ENCODE measurements around the gene FAM89B. TPM values are rescaled to one million over a fixed set of nuclear protein-coding genes. Genes with fewer than 3 reads are reported as not detected.
"Not testable (repeated sequence)": the region's sequence is repeated elsewhere in the genome, so short reads cannot be mapped to it uniquely, and the experiment has no call there.

The FAM89B gene
- total RNA-seq, 1 experiment from 2014 or later: 122 TPM

DNA sequence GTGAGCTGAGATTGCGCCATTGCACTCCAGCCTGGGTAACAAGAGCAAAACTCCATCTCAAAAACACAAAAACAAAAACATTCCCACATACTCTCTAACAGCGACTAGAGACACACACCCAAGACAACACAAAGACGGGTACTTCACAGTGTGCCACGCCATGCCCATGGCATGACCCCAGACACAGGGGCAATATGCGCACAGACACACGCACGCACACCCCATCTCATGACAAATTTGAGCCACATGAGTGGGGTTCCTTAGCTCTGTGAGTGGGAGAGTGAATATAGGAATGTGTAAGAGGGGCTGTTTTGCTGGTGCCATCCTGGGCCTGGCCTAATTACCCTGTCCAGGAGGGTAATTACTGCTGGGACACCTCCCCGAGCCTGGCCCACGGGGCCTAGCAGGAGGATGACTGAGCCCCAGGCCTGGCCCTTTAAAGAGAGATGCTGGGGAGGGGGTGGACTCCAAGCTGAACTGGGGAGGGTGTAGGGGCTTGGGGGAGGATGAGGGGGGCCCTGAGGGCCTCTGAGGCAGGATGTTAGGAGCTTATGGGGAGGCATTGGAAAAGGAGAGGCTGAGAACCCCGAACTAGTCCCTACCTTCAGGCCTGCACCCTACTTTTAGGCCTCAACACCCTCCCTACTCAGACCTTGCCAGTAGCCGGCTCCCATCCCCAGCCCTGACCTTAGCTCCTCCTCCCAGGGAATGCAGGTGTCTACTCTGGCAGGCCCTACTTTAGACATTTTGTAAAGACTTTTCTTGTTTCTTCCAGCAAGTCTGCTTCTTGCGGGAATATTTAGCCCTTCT, 15.7 kb upstream of the FAM89B start:
- DNase-seq (ENCODE audit: low spot score): peak; percentile 62

DNA sequence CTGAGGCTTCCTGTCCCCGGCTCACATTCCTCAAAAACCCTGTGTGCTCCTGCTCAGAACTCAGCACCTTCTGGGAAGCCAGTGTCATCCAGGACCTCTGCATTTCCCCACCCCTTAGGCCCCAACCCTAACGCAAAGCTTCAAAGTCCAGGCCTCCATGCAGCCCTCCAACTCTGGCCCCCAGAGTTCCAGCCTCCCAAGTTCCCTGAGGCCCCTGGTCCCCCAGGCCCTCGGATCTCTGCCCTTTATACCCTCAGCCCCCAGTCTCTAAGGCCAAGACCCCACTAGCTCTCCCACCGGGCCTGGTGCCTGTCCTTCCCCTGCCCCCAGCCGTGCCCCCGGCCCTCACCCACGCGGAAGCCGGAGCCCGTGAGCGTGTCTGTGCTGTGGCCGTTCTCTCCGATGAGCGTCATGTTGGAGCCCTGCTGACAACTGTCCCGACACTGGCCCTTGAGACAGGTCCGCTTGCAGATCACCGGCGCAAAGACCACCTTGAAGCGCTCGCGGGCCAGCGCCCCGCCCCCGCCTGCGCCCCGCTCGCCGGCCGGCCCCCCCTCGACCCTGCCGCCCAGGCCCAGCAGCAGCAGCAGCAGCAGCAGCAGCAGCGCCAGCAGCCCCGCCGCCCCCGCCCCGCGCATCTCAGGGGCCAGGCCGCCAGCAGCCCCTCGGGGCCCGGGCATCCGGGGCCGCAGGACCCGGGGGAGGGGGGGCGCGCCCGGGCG, 14.9 kb upstream of the FAM89B start:
- DNase-seq (ENCODE audit: low spot score): no peak

DNA sequence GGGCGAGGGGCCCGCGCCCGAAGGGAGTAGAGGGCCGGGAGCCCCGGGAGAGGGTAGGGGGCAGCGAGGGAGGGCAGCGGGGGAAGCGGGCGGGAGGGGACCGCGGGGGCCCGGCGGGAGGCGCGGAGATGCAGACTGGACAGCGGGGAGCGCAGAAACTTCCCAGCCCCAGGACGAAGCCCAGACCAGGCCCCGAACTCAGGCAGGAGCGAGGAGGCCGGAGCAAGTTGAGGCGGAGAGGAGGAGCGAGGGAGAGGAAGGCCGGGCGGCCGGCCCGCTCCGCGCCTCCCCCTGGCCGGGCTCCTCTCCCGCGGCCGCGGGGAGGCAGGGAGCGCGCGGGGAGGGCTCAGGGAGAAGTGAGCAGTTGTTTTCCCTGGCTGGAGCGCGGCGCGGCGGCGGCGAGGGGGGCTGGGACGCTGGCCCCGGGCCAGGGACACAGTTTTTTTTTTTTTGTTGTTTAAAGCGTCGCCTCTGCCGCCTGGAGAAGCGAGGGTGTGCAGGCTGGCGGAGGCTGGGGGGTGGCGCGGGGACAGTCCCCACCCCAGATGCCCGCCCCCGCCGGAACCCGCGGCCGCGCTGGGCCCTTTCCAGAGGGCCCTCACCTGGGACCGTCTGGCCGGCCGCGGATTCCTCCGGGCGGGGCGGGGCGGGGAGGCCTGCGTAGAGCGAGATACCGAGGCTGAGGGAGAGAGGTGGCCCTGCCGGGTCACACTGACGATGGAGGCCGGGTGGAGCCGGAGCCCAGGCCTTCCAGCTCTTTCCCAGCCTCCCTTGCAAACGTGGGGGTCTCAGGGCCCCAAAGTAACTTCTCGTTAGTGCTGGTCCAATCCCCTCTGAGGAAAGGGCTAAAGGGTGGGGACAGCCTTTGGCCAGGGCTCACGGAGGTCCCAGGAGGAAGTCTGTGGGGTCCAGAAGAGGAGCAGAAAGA, 14.1 kb upstream of the FAM89B start, which contains the start of gene LTBP3:
LTBP3 (minus strand) TSS at position 358 of the 928 bp plus-strand sequence. CDS start 400 bp downstream, outside the sequence.
- DNase-seq (ENCODE audit: low spot score): peak; percentile 87

DNA sequence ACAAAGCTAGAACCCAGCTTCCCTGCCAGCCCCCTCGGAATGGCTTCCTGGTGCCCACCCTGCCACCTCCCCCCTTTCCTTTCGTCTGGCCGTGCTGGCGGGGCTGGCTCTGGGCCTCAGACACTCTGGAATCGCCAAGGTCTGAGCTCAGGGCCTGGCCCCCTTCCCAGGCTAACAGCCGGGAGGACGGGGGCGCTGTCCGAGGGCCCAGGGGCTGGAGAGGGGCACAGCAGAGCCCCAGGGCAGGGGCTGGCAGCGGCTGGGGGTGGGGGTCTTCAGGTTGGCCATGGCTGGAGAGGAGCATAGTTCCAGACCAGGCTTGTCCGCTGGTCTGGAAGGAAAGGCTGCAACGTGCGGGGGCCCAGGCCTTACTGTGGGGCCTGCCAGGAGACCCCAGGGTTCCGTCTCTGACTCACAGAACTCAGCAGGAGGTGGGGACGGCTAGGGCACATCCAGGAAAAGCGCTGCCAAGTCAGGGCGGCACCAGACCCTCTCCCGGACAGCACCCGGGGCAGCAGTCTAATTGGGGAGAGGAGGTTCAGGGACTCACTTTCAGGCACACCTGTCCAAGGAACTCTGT, 13.3 kb upstream of the FAM89B start:
- DNase-seq (ENCODE audit: low spot score): no peak

DNA sequence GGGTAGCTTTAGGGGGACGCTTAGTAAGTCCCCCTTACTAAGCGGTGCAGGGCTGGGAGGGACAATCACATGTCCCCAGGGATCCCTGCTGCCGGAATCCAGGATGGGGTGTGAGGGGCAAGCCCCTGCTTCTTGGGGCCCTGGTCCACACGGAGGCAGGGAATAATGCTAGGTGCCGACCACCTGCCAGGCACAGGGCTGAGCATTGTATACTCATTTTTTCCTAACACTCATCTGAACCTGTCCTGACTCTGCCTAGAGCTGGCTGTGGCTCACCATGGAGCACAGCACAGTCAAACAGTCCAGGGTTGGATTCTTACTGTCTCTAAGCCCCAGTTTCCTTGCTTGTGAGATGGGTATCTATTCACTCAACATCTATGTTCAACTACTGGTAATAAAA, 12.8 kb upstream of the FAM89B start:
- DNase-seq (ENCODE audit: low spot score): no peak

DNA sequence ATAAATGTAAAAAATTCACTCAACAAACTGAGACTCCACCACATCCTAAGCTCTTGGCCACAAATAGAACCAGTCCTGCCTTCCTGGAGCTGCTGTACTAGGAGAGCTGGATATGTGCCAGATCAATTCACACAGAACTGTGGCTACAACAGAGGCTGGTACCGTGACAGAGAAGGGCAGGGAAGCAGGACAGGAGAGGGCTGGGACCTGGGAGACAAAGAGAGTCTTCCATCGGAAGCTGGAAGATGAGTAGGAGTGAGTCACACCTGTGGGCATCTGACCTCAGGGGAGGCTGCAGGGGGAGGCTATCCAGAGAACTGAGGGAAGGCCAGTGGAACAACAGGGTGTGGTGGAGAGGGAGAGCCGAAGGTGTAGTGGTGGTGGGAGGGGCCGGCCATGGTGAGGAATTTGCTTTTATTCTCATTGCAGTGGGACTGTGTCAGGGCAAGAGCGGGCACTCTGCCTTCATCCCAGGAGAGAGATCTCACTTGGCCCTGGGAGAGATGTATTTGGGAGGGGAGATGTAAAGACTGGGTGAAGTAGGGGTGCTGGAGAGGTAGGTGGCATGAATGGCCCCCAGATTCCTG, 12.3 kb upstream of the FAM89B start:
- peak; percentile 69 for DNase-seq (ENCODE audit: low spot score)

DNA sequence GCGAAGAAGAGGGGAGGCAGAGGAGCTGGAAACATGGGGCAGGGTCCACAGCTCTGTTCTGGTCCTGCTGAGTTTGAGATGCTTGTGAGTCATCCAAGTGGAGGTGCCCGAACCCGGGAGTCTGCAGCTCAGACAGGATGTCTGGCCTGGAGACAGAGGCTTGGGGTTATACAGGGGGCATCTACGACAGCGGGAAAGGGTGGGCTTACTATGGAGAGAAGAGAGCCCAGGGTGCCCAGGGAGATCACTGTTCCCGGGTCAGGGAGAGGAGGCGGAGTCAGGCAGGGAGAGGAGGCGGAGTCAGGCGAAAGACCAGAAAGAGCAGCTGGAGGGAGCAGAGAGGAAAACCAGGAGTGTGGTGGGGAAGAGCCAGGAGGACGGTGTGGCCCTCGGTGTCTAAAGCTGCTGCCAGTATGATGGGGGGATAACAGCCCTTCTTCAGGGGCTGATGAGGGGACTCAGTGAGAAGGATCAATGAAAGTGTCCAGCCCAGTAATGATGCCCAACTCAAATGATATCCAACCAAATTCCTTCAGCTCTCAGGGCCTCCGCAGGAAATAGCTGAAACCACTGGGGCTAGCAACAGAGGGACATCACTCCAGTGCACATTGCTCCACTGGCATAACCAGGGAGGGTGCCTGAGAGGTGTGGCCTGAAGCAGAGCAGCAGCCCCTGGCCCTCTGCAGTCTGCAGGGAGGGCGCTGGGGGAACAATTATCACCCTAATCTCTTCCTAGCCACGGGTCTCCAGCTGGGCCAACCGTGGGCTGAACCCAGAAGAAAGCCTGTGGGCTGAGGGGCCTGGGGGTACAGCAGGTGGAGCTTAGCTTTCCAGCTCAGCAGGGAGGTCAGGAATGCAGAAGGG, 11.6 kb upstream of the FAM89B start:
- peak; percentile 28 for DNase-seq (ENCODE audit: low spot score)

DNA sequence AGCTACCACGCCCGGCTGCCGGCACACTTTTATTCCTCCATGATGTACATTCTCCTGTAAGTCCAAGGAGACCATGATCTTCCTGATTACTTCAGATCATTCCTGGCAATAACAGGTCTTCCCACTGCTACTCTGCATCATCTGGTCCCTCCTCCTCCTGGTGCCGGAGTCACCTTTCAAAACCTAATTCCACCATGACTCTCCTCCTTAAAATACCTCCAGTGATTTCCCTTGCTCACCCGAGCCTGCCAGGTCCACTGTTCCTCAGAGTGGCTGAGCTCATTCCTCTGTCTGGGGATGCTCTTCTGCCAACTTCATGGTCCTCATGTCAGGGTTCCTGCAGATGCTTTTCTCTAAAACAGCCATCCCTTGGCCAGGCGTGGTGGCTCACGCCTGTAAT, 10.3 kb upstream of the FAM89B start:
- DNase-seq (ENCODE audit: low spot score): no peak

DNA sequence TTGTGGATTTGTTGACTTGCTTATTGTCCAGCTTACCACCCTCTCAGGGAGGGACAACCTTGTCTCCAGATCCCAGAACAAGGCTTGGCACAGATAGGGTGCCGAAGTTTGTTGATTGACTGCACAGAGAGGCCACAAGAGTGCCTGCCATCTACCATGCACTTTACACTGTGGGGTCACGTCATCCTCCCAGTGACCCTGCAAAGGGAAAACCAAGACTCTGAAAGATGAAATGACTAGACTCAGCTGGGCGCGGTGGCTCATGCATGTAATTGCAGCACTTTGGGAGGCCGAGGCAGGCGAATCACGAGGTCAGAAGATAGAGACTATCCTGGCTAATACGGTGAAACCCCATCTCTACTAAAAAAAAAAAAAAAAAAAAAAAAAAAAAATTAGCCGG, 9.6 kb upstream of the FAM89B start:
- DNase-seq (ENCODE audit: low spot score): no peak

DNA sequence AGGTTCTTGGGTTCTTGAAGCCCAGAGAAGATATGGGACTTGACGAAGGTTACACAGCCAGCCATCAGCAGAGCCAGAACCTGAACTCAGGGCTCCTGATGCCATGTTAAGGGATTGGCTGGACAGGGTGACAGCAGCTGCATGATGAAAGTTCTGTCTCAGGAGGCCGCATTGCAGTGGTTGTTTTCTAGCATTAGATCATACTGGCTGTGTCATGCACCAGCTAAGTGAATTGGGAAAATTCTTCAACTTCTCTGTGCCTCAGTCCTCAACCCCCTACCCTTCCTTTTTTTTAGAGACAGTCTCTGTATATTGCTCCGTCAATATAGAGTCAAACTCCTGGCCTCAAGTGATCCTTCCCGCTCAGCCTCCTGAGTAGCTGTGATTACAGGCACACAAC, 8.7 kb upstream of the FAM89B start:
- no peak for DNase-seq (ENCODE audit: low spot score)

DNA sequence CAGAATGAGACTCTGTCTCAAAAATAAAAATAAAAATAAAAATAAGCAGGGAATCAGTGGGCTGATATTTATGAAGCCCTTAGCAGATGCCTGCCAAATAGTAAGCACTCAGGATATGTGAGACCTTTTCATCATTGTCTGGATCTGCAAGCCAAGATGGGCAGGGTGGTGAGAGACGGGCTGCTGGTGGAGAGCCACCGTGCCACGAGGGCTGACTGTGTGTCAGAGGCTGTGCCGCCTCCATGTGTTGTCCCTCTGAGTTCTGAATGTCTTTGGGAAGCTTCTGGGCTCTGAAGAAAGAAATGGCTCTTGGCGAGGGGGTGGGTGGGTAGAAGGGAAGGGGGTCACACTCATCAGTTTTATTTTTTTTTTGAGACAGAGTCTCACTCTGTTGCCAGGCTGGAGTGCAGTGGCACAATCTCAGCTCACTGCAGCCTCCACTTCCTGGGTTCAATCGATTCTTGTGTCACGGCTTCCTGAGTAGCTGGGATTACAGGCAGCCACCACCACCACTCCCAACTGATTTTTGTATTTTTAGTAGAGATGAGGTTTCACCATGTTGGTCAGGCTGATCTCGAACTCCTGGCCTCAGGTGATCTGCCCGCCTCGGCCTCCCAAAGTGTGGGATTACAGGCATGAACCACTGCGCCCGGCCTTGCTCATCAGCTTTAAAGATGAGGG, 7.3 kb upstream of the FAM89B start:
- not testable (repeated sequence) for DNase-seq (ENCODE audit: low spot score)

DNA sequence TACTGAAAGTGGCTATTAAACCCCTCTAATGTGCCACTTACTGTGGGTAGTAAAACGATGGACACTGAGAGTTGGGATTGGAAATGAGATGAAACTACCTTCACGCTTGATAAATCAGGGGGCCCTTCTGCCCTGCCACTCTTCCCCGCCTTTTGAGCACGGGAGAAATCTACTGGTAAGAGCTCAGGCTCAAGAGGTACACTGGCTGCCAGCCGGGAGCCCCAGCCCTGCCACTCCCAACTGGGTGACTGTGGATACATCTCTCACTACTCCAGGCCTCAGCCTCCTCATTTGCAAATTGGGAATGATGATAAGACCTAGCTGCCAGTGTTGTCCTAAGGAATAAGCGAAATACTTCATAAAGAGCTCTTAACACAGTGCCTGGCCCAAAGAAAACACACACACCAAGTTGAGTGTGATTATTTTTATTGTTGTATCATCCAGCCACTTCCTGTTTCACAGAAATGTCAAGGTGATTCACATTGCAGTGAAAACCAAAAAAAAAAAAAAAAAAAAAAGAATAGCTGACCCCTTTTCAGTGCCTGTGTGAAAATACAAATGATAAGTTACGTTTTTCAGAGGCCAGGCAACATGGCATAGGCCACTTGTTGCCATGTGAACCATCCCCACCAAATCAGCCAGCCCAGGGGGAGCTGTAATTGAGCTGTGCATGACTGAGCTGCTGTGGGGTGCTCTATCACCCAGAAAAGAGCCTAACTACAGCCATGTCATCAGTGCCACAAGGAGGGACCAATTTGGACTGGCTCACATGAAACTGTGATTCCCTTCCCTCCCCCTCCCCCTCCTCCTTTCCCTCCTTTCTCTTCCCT, 6.5 kb upstream of the FAM89B start:
- DNase-seq (ENCODE audit: low spot score): no peak

DNA sequence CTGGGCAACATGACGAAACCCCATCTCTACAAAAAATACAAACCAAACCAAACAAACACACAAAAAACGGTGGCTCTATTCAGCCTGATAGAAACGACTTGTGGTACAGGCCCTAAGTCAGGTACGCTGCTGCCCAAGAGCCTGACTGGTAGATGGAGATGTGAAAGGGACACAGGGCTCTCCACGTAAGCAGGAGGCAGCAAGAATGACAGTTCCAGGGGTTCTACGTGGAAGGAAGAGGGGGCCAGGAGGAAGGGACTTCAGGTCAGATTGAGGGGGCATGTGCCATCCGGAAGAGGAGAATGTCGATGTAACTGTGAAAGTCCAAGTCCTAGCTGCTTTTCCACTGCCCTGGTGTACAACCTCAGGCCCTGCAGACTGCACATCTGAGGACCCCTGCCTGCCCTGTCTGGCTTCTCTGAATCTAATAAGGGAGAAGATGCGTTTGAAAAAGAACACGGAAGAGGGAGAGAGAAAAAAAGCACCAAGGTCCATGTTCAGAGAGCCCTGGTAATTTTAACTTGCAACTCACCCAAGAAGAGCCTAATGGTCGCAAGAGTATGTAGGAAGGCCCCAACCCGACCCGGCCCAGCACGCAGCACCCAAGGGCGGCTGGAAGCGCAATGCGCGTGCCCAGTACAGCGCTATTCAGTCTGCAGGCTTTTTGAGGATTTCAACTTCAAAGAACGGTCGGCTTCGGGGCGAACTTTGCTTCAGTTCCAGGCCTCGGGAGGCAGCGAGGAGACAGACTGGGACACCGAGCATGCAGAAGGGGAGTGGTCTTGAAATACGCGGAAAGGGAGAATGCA, 3.0 kb upstream of the FAM89B start:
- DNase-seq (ENCODE audit: low spot score): peak; percentile 26

DNA sequence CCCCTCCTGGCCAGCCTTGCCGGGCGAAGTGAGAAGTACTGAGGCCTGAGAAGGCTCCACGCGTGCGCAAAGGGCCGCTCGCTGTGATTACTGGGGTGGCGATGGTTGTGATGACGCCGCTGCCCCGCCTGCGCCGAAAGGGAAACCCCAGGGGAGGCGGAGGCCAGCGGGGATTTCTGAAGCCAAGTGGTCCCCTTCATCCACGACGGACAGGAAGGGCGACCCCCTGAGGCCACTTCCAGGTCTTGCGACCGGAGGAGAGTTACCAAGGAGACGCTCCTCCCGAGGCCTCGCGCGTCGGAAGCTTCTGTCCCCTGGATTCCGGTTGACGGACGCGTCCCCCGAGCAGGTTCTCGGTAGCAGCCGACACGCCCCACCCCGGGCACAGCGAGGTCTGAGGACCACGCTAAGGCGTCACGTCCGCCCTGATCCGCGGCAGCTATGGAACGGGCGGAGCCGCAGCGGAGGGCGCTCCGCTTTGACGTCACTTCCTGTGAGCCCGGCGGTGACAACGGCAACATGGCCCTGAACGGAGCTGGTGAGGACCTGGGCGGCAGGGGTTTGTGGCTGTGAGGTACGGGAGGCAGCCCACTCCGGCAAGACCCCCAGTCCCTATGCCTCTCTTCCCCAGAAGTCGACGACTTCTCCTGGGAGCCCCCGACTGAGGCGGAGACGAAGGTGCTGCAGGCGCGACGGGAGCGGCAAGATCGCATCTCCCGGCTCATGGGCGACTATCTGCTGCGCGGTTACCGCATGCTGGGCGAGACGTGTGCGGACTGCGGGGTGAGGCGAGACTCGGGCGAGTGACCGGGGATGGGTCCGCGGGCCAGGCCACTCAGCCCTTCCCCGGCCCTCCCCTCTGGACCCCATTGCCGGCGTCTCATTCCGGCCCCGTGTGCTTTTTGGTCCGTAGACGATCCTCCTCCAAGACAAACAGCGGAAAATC, 2.1 kb upstream of the FAM89B start, which contains the start of gene ZNRD2:
ZNRD2 (plus strand) TSS at position 505 of the 946 bp plus-strand sequence; CDS start at position 520, 15 bp downstream.
- peak; percentile 99 for DNase-seq (ENCODE audit: low spot score)

DNA sequence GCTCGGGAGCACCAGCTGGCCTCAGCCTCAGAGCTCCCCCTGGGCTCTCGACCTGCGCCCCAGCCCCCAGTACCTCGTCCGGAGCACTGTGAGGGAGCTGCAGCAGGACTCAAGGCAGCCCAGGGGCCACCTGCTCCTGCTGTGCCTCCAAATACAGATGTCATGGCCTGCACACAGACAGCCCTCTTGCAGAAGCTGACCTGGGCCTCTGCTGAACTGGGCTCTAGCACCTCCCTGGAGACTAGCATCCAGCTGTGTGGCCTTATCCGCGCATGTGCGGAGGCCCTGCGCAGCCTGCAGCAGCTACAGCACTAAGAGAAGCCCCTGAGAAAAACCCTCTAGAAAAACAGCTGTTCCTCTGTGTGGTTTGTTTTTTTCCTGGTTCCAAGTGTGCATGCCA, 918 bp upstream of the FAM89B start:
- DNase-seq (ENCODE audit: low spot score): no peak

DNA sequence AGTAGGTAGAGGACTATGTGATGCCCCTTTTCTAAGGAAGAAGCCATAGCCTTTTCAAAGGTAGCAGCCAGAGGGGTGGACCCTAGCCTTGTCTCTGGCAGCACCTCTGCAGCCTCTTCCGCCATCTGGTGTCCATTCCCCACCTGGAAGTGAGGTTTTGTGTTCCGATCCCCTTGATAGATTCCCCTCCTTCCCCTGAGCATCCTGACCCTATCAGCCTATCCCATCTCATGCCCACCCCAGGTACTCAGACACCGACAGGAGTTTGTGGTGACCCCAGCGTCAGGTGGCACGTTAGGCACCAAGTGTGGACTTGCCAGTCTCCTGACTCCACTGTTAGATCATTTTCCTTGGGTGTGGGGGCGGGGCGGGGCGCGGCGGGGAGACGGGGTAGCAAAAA, 398 bp upstream of the FAM89B start:
- peak; percentile 90 for DNase-seq (ENCODE audit: low spot score)

Measured in HT-29 (cell line).